Measurements from ENCODE around the gene SPG11.

Gene SPG11

DNA sequence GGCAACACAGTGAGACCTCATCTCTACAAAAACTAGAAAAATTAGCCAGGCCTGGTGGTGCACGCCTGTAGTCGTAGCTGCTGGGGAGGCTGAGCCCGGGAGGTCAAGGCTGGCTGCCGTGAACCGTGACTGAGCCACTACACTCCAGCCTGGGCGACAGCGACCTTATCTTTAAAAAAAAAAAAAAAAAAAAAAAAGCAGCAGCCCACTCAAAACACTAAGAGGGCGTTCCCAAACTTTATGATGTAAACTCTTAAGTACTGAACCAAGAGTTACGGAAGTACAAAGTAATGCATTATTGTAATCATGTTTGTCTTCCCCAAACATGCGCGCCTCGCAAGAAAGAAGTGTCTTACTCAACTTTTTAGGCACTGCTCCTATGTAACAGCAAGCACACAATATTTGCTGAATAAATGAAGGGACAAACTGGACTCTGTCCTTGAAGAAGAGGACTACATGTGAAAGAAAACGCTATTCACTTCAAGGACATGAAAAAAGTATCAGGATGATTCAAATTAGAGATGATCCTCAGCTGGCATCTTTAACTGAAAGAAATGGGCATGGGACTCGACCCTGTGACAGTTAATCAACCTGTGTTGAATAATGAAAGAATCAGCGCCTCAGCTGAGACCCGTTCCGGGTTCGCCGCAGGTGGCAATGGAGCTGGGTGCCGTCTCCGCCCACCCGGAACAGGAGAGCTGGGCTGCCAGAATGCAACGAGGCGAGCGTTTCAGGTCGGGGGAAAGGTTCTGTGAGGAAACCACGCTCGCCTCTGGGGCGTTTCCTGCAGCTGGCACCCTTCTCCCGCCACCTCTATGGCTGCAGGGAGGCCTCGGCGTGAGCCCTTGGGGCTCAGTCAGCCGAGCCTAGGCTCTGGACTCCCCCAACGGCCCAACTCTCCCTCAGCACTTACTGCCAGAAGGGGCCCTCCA lies 718 bp downstream of the SPG11 start:
- DNase-seq (ENCODE audit: low read depth in 2 of 2): peak; percentile 59 to 68
- H3K4me3 ChIP-seq (replicated peaks in 1 of 2; ENCODE audit: low read depth in 2 of 2, low read length in 2 of 2): peak overlapping the region; percentile 97 to 100
- TF ChIP-seq, protein P1, sequence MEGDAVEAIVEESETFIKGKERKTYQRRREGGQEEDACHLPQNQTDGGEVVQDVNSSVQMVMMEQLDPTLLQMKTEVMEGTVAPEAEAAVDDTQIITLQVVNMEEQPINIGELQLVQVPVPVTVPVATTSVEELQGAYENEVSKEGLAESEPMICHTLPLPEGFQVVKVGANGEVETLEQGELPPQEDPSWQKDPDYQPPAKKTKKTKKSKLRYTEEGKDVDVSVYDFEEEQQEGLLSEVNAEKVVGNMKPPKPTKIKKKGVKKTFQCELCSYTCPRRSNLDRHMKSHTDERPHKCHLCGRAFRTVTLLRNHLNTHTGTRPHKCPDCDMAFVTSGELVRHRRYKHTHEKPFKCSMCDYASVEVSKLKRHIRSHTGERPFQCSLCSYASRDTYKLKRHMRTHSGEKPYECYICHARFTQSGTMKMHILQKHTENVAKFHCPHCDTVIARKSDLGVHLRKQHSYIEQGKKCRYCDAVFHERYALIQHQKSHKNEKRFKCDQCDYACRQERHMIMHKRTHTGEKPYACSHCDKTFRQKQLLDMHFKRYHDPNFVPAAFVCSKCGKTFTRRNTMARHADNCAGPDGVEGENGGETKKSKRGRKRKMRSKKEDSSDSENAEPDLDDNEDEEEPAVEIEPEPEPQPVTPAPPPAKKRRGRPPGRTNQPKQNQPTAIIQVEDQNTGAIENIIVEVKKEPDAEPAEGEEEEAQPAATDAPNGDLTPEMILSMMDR (IDR thresholded peaks at IDR 0.05; ENCODE audit: low read depth, low read length): no peak

DNA sequence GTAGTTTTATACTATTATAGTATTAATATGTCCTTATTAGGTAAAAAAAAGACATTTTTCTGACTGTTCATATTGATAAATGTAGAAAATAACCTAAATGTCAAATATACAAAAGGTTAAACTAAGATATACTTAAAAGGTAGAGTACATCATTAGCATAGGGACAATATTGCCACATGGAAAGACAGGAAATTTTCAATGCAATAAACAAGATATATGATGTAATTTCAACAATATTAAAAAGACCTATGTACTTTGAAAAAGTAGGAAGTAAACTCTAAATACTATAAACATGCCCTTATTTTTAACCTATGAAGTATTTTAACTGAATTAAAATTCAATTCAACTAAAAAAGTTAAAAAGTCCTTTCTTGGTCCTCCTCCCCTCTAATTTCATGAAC lies 1.9 kb downstream of the SPG11 start:
- no peak for DNase-seq (ENCODE audit: low read depth in 2 of 2)
- H3K4me3 ChIP-seq (replicated peaks in 1 of 2; ENCODE audit: low read depth in 2 of 2, low read length in 2 of 2): no peak overlapping the region
- TF ChIP-seq, protein P1 (IDR thresholded peaks at IDR 0.05; ENCODE audit: low read depth, low read length): no peak

DNA sequence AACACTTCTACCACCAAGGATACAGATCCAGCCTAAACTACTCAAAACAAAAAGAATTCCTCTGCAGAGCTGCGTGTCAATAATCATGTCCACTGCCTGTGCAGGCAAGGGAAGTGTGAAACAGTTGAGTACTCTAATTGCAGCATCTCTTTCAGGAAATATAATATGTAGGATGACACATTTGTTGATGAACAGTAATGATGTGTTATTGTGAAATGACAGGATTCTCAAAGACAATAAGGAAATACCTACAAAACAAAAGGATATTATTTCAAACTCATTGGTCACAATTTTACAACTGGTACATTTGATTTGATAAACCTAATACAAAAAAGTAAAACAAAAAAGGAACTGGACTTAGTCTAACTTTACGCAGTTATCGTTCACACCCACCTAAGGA lies 4.4 kb downstream of the SPG11 start:
- DNase-seq (ENCODE audit: low read depth in 2 of 2): no peak
- H3K4me3 ChIP-seq (replicated peaks in 1 of 2; ENCODE audit: low read depth in 2 of 2, low read length in 2 of 2): no peak overlapping the region
- TF ChIP-seq, protein P1 (IDR thresholded peaks at IDR 0.05; ENCODE audit: low read depth, low read length): no peak

DNA sequence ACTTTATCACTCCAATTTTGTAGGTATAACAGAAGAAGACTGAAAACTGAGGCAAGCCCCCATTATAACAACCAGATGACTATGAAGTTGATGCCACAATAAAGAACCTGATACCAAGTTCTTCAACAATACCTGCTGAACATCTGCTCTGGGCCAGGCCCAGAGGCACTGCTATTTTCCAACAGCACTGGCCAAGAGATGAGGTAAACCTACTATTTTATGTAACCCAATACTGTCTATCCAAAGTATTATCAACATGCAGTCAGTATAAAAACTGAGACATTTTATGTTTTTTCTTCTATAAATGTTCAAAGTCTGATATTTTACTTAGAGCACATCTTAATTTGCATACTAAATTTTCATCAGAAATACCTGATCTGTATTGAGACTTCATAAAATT lies 6.1 kb downstream of the SPG11 start:
- TF ChIP-seq, protein P1 (IDR thresholded peaks at IDR 0.05; ENCODE audit: low read depth, low read length): no peak
- H3K4me3 ChIP-seq (replicated peaks in 1 of 2; ENCODE audit: low read depth in 2 of 2, low read length in 2 of 2): no peak overlapping the region
- no peak for DNase-seq (ENCODE audit: low read depth in 2 of 2)

DNA sequence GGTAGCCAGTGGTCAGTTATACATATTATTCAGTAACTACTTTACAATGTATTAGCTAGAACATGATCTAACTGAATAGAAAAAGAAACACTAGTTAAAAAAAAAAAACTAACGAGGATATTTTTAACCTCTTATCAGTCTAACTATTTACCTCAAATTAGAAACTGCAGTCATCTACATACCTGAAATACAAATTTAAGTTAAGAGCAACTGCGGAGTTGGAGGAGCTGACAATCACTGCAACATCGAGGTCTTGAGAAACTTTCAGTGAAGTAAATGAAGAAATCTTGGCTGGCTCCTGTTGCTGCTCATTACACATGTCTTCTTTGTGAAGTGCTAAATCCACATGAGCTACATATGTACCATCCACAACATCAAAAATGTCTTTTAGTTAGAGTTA lies 6.5 kb downstream of the SPG11 start:
- TF ChIP-seq, protein P1 (IDR thresholded peaks at IDR 0.05; ENCODE audit: low read depth, low read length): no peak
- H3K4me3 ChIP-seq (replicated peaks in 1 of 2; ENCODE audit: low read depth in 2 of 2, low read length in 2 of 2): no peak overlapping the region
- DNase-seq (ENCODE audit: low read depth in 2 of 2): no peak

DNA sequence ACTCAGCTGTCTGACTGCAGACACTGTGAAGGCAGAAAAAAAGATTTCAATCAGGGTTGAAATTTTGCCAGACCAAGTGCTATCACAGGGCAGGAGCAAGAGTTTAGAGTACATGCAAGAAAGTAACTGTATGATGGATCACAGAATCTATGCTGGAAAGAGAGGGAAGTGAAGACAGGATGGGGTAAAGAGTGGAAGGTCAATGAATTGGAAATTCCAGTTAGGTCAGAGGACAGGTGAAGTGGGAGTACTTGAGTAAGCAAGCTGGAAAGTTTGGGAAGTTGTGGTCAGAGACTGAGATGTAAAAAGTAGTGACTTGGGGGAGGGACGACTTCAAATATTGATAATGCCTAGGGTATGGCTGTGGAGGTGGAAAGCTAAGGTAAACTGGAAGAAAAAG lies 7.2 kb downstream of the SPG11 start:
- H3K4me3 ChIP-seq (replicated peaks in 1 of 2; ENCODE audit: low read depth in 2 of 2, low read length in 2 of 2): no peak overlapping the region
- TF ChIP-seq, protein P1 (IDR thresholded peaks at IDR 0.05; ENCODE audit: low read depth, low read length): no peak
- no peak for DNase-seq (ENCODE audit: low read depth in 2 of 2)
